Hindlimb muscle (tissue), 1 donor: Measurements from ENCODE around the gene CHMP4B. TPM values are rescaled to one million over a fixed set of nuclear protein-coding genes. Genes with fewer than 3 reads are reported as not detected.

Experiments used
- DNase-seq: peaks from one replicate; pipeline ENCODE4 v3.0.0-alpha.2; 2013
- polyA plus RNA-seq: library from polyadenylated mRNA; unstranded; fragments of 120-200 nt; gene quantifications from one replicate; pipeline ENCODE4 v1.2.1, GENCODE V29; 2013; ENCODE audit not compliant: insufficient read length

CHMP4B gene
- polyA plus RNA-seq, 1 donor = 69.6 TPM

DNA sequence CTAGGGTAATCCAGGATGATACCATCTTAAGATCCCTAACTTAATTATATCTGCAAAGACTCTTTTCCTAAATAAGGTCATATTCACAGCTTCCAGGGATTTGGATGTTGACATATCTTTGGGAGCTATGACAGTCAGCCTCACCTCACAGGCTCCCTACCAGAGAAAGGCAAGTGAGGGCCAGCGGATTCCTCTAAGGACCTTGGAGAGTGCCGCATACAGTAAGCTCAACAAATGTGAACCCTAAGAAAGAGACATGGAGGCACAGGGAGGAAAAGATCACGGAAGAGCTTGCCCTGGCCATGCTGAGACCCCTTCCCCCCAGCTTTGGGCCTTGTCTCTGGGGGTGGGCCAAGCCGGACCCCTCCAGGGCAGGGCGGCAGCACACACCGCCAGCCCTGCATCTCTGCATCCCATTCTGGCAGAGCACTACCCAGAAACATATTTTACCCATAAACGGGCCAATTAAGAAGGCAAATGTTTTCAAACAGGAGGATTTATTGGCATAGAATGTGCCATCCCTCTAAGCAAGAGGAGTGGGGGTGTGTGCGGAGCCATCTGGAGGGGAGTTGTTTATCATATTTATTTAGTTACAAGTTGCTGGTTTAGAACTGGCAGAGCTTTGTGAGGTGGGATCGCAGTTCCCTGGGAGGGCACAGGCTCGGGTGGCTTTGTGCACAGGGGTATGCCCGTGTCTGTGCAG lies 55.4 kb downstream of the CHMP4B start:
- DNase-seq = no peak

DNA sequence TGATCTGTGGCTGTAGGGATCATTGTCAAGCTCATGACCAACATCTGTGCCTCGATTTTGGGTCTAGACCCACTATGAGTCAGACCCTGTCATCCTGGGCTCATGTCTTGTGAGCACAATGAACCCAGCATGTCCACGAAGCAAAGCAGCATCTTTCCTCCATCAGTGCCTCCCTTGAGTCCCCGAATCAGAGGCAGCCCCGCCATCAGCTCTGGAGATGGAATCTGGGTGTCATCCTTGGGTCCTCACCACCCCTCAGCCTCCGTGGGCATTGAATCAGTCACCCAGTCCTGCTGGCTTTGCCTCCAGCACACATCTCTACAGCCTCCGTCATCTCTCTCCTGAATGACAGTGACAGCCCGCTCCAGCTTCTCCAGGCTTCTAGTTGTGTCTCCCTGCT lies 56.9 kb downstream of the CHMP4B start:
- no peak for DNase-seq

DNA sequence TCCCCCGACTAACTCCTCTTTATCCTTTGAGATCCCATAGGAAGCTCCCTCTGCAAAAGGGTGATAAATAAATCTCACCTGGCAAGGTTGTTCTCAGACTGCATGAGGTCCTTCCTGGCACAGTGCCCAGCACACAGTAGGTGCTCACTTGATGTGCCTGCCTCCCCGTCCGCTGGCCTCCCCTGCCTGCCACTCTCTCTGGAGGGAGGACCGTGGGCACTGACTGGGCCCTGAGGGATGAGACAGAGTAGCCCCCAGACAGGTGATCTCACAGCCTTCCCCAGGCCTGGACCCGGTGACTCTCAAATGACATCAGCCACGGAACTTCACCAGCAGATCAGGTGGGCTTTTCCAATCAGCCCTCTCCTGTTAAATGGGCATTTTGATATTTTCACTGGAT lies 57.4 kb downstream of the CHMP4B start:
- no peak for DNase-seq

DNA sequence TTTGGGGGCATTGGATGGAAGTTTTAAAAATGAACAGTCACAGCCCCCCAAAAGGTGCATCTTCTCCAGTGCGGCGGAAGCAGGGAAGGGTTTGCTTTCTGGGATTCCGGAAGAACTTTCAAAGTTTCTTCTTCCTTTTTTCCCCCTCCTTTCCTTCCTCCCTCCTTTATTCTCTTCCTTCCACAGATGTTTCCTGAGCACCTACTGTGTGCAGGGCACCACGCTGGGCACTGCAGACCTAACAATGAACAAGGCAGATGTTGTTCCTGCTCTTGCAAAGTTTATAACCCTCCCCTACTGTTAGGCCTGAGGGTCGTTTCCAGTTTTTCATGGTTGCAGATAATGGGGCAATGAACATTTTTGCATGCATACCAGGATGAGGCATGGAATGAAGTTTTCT lies 58.1 kb downstream of the CHMP4B start:
- DNase-seq = no peak

DNA sequence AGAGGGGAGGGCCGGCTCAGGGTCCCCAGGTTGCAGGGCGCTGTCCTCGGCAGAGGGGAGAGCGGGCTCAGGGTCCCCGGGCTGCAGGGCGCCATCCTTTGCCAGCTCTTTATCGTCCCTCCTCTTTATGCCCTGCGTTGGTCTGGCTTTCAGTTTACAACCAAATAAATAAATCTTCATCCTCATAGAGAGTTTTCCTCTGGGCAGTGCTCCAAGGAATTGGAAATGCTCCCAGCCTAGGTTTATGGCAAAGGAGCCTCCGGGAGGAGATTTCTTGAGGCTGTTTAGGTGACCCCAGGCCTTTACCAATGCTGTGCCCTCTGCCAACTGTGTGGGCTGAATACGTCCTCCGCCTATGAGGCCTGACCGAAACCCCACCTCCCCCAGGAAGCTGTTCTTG lies 60.2 kb downstream of the CHMP4B start:
- DNase-seq = peak; percentile 47

DNA sequence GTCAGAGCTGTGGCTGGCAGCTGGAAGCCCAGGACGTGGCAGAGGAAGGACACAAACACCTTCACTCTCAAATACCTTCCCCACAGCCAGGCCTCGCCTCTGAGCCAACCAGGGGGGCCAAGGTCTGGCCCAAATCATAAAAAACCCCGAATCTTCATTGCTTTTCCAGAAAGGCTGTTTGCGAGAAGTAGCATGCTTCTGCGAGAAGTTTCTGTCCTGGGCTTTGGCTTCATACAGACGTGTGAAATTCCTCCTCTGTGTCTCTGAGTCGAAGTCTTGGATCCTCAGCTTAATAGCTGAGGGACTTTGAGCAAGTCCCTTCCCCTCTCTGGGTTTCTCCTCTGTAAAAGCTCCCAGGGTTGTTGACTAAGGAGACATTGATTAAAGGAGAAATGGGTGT lies 63.0 kb downstream of the CHMP4B start:
- DNase-seq = no peak

DNA sequence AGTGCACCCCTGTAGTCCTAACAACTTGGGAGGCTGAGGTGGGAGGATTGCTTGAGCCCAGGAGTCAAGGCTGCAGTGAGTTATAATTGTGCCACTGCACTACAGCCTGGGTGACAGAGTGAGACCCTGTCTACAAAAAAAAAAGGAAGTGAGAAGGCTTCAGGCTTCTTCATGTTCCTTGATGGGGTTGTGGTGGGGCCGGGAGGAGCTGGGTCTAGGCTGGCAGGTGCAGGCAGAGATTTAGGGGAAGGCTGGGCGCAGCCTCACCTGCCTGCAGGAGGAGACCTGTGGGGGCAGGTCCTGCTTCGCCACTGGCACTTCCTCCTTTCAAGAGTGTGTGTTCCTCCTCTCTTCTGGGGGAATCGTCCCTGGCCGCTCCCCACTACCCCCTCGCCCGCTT lies 63.9 kb downstream of the CHMP4B start:
- no peak for DNase-seq

DNA sequence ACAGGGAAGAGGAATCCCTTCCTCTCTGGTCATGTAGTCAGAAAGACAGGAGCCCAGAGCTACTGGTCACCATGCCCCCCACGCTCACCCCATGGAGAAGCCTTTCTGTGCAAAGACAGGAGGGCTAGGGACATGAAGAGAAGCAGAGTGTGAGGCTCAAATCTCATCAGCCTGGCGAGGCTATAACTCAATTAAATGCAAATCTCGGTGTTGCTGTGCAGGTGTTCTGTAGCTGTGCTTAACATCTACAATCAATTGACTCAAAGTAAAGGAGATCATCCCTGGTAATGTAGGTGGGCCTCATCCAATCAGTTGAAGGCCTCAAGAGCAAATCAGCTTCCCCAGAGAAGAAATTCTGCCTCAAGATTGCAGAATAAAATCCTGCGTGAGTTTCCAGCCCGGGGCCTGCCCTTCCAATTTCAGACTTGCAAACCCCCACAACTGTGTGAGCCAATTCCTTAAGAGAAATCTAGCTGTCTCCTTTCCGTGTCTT lies 64.4 kb downstream of the CHMP4B start:
- no peak for DNase-seq

DNA sequence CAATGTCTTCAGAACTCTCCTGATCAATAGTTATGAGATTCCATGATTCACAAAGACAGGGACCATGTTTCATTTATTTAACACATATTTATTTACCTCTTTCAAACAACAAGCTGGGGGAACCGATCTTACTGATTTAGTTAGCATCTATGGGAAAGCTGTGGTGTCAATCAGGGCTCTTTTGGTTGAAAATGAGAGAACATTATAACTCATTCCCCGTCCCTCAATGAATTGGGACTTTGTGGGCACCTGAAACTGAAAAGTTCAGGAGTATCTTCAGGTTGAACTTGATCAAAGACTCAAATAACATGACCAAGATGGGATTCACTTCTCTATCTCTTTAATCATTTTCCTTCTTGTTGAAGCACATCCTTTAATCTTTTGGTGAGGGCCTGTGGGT lies 67.4 kb downstream of the CHMP4B start:
- no peak for DNase-seq

DNA sequence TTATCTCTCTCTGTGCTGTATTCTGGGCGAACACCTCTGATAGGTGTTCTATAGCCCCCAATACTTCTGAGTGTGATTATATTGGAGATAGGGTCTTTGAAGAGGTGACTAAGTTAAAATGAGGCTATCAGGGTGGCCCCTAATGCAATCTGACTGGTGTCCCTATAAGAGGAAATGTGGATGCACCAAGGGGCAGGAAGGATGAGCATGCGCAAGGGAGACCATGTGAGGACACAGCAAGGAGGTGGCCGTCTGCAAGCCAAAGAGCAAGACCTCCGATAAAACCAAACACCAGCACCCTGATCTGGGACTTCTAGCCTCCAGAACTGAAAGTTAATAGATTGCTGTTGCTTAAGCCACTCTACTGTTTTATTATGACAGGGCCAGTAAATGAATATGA lies 69.2 kb downstream of the CHMP4B start:
- DNase-seq = no peak

DNA sequence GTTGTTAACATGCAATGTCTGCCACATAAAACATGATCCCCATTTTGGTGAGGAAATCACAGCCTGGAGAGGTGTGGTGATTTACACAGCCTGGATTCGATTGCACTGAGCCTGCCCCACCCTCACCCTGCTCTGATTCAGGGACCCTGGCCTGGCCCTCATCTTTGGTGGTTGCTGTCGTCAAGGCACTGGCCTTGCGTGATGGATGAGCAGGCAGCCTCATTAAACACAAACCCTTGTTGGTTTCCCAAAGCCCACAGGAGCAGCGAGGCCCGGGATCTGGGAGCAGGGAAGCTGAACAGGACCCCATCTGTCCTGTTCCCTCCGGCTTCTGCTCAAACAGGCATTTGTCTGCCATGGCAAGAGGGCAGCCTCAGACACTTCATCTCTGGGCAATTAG lies 70.8 kb downstream of the CHMP4B start:
- no peak for DNase-seq

DNA sequence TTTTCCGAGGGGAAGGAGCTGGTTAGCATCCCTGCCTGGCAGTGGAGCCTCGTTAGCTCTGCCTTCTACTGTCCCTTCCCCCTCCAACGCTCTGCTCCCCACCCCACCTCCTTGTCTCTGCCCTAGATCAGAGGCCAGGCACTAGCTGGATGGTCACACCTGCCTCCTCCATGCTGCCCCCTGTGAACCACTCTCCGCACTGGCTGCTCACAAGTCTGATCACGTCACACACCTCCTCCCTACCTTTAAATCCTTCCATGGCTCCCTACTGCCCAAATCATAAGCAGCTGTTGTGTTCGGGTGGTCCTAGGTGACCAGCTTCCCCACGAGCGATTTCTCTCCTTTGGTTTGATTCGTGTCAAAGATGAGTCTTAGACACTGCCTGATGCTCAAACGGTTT lies 71.3 kb downstream of the CHMP4B start:
- no peak for DNase-seq

DNA sequence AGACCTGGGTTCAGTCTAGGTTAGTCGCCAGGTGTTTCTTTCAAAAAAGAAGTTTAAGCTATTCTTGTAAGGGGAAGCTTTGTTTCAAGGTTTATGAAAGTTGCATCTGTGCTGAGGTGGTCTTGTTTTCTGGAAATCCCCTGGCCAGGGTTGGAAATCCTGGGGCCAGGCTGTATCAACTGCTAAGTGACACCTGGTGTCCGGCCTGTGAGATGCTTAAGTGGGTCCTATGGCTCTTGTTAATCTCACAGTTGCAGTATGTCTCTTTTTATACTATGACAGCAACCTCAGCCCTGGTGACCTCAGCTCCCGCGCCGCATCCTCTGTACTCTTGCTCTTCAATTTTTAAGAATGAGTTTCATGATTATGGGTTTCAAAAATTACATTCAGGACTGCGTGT lies 72.0 kb downstream of the CHMP4B start:
- DNase-seq = no peak

DNA sequence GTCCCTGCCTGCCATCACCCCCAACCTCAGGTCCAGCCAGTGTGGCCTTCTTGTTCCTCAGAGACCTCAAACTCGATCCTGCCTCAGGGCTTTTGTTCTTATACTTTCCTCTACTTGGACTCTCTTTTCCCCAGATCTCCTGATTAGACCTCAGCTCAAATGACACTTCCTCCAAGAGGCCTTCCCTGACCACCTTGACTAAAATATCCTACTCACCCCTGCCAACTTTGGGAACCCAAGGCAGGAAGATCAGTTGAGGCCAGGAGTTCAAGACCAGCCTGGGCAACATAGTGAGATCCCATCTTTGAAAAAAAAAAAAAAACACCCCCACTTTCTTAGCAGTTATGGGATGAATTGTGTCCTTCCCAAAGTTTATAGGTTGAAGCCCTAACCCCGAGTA lies 73.5 kb downstream of the CHMP4B start:
- DNase-seq = no peak

DNA sequence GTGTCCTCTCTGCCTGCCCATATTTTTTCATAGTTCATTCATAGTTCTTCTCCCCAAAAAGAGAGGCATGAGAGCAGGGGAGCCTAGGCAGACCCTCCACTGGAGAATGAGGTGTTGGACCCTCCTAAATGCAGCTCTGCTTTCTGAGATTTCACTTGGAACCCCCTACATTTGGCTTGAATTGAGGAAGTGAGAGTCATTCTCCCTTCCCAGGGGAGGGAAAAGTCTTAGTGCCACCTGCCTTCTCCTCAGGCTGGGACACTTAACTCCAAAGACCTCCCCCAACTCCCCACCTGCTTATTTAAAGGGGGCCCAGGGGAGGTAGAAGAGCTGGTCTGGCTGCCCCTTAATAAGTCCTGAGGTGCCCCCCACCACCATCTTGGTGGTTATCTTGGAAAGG lies 78.2 kb downstream of the CHMP4B start:
- no peak for DNase-seq

DNA sequence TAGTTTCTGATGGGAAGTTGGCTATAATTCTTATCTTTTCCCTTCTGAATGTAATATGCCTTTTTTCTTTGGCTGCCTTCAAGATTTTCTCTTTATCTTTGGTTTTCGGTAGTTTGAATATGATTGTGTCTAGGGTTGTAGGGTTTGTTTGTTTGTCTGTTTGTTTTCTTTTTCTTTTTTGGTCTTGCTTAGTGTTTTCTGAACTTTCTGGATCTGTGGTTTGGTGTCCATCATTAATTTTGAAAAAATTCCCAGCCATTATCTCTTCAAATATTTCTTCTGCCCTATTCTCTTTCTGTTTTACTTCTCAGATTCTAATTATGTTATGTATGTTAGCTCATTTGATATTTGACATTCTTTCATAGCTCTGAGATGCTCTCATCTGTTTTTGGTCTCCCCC lies 79.4 kb downstream of the CHMP4B start:
- DNase-seq = no peak

DNA sequence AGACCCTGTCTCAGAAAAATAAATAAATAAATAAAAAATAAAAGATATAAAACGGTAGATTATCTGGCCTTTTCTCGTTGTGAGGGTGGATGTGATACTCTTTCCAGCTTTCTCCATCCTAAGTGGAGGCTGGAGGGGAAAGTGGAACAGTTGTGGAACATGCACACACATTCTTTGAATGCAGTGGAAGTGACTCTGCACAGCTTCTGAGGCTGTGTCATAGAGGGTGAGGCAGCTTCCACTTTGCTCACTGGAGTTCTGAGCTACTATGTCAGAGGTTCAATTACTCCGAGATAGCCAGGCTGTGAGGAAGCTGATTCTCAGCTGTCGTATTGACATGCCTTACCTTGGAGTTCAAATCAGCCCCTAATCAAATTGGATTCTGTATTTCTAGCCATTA lies 82.2 kb downstream of the CHMP4B start:
- DNase-seq = no peak

DNA sequence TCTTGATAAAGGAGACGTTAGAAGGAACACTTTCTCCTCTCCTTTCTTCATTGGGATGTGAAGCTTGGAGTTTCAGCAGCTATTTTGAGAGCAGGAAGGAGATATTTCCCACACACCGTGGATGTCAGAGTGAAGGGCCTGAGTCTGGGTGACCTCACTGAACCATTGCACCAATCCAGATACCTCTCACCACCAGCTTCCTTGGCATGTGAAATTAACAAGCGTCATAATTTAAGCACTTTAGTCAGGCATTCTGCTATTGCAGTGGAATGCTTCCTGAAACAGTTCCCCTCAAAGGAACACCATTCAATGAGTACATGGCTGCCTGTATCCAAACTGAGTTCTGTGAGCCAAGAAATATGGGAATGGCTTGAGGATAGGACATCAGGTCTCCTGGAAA lies 83.7 kb downstream of the CHMP4B start:
- no peak for DNase-seq

DNA sequence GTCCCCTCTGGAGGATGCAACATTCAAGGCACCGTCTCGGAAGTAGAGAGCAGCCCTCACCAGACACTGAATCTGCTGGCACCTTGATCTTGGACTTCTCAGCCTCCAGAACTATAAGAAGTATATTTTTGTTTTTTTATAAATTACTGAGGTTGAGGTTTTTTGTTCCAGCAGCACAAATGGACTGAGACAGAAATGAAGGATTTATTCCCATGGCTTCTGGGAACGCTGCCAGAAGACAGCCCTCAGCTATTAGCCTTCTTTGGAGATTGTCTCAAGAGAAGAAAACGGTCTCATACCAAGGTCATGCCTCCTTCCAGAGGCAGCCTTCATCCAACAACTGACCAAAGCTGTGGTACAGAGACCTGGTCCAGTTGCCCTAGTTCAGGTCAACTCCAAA lies 85.4 kb downstream of the CHMP4B start:
- no peak for DNase-seq

DNA sequence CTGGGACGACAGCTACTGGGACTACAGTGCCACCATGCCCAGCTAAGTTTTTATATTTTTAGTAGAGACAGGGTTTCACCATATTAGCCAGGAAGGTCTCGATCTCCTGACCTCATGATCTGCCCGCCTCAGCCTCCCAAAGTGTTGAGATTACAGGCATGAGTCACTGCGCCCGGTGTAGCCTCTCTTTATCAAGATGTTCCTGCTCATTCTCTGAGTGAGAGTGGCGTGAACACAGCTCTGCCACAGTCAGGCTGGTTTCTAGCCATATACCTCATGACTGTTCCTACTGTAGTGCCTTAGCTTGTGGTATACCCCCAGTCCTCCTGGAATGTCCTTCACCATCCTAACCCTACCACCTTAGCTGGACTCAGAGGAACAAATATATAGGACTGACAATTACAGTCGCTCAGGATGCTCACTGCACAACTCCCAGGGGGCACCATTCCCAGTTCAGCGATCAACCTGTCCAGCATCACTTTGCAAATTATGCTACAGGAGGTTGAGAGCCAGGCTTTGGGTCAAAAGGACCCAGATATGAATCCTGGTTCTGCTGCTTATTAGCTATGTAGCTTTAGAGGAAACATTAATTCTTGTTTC lies 86.3 kb downstream of the CHMP4B start:
- DNase-seq = no peak

DNA sequence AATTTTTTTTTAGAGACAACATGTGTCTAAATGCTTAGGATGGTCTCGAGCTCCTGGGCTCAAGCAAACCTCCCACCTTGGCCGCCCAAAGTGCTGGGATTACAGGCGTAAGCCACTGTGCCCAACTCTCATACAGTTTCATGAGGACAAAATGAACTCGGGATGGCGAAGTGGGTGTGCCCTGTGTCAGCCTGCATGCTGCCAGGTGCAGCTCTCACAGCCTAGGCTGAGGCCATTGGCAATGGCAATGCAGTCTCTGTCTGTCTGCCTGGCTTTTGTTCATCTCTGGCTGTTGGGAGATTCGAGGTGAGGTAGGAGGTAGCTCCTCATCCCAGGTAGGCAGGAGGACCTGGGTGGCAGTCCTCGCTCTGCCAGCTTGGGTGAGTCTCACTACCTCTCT lies 88.0 kb downstream of the CHMP4B start:
- DNase-seq = no peak

DNA sequence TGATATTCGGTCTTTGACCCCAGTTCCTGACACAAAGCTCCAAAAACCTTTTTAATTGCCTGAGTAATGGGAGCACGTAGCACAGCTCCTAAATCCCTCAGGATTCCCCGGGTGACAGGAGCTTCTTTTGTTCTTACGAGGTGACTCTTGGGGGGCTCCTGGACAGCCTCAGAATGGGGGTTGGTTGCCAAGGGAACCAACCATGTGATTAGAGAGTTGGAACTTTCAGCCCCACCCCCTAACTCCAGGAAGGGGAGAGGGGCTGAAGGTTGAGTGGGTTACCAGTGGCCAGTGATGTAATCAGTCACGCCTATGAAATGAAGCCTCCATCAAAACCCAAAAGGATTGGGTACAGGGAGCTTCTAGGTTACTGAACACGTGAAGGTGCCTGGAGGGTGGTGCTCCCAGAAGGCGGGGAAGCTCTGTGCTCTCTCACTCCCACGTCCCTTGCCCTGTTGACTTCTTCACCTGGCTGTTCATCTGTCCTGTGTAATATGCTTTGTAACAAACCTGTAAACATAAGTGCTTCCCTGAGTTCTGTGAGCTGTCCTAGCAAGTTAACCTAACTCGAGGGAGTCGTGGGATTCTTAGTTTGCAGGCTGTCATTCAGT lies 89.5 kb downstream of the CHMP4B start:
- no peak for DNase-seq

DNA sequence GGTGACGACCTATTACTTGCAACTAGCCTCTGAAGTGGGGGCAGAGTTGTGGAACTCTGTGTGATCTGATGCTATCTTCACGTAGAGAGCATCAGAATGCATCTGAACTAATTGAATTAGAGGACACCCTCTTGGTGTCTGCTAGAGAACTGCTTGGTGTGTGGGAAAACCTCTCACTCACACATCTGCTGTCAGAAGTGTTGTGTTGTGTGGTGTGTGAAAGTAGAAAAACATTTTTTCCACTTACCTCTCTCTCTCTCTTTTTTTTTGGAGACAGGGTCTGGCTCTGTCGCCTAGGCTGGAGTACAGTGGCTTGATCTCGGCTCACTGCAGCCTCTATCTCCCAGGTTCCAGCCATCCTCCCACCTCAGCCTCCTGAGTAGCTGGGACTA lies 90.0 kb downstream of the CHMP4B start:
- DNase-seq = no peak

DNA sequence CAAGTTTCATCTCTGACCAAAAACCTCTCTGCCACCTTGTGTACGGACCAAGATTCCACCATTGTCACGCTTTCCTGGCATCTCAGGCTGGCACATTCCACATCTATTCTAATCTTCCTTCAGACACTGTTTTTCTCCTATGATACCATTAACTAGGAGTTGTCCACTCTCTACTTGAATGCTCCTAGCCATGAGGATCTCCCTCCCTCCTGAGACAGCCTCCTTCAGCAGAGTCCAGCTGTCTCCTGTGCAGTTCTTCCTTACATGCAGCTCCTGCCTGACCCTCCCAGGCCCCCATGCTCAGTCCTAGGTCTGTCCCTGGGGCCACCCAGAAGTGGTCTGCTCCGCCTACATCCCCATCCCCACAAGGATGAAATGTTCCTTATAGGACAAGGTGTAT lies 90.9 kb downstream of the CHMP4B start:
- no peak for DNase-seq
